ENCODE data around the gene VTI1A. TPM values are rescaled to one million over a fixed set of nuclear protein-coding genes. Genes with fewer than 3 reads are reported as not detected.

VTI1A gene
- polyA plus RNA-seq, 1 donor from 2014 or later: 28.7 TPM

DNA sequence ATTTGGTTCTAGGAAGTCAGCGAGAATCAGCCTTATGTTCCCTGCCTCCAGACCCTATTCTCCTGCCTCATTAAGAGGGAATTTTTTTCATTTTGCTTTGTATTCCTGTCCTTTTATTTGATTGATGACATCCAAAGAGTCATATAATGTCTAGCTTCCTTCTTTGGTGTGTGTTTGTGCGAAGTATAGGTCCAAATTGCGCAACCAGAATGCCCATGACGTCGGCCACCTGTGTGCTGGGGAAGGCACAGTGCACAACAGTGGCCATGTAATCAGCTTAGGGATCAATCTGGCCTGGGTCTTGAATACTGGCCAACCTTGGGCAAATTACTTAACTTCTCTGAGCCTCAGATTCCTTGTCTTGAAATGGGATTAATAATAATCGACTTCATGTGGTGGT is 206.2 kb downstream of the VTI1A start:
- no peaks in the 10 kb centered on the region for H4K20me1 ChIP-seq (ENCODE audit: insufficient read depth)
- H3K4me3 ChIP-seq (ENCODE audit: low read length): no peak overlapping the region
- no peak overlapping the region for H3K4me2 ChIP-seq (ENCODE audit: low read length)
- no peaks in the 10 kb centered on the region for H3F3A ChIP-seq (ENCODE audit: insufficient read depth, low read length, poor library complexity, severe bottlenecking)
- H3K9me2 ChIP-seq (ENCODE audit: insufficient read depth, low read length): no peaks in the 10 kb centered on the region
- H3K79me2 ChIP-seq (replicated peaks; ENCODE audit: insufficient read depth, low read length): no peaks in the 10 kb centered on the region
- no peak overlapping the region for H2AFZ ChIP-seq (ENCODE audit: low read depth, low read length)
- H3K9ac ChIP-seq (ENCODE audit: low read length): no peak overlapping the region
- H3K36me3 ChIP-seq (ENCODE audit: insufficient read depth, low read length): no peaks in the 10 kb centered on the region
- H3K27ac ChIP-seq (ENCODE audit: low read length): no peak overlapping the region
- no peaks in the 10 kb centered on the region for H3K9me3 ChIP-seq (ENCODE audit: low read length)
- H3K27me3 ChIP-seq (ENCODE audit: insufficient read depth, low read depth, low read length): no peaks in the 10 kb centered on the region
- TF ChIP-seq POLR2AphosphoS5 (IDR thresholded peaks at IDR 0.05): no peak
- TF ChIP-seq, protein P1, sequence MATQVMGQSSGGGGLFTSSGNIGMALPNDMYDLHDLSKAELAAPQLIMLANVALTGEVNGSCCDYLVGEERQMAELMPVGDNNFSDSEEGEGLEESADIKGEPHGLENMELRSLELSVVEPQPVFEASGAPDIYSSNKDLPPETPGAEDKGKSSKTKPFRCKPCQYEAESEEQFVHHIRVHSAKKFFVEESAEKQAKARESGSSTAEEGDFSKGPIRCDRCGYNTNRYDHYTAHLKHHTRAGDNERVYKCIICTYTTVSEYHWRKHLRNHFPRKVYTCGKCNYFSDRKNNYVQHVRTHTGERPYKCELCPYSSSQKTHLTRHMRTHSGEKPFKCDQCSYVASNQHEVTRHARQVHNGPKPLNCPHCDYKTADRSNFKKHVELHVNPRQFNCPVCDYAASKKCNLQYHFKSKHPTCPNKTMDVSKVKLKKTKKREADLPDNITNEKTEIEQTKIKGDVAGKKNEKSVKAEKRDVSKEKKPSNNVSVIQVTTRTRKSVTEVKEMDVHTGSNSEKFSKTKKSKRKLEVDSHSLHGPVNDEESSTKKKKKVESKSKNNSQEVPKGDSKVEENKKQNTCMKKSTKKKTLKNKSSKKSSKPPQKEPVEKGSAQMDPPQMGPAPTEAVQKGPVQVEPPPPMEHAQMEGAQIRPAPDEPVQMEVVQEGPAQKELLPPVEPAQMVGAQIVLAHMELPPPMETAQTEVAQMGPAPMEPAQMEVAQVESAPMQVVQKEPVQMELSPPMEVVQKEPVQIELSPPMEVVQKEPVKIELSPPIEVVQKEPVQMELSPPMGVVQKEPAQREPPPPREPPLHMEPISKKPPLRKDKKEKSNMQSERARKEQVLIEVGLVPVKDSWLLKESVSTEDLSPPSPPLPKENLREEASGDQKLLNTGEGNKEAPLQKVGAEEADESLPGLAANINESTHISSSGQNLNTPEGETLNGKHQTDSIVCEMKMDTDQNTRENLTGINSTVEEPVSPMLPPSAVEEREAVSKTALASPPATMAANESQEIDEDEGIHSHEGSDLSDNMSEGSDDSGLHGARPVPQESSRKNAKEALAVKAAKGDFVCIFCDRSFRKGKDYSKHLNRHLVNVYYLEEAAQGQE (IDR thresholded peaks at IDR 0.05; ENCODE audit: borderline replicate concordance): no peak
- TF ChIP-seq EZH2 (IDR thresholded peaks at IDR 0.05; ENCODE audit: borderline replicate concordance, insufficient read depth, low read length, poor library complexity, severe bottlenecking): no peak
- no peak for TF ChIP-seq TAF1 (IDR thresholded peaks at IDR 0.05; ENCODE audit: low read depth)
- no peak for TF ChIP-seq MXI1 (conservative IDR thresholded peaks at IDR 0.05; ENCODE audit: poor library complexity, severe bottlenecking)
- TF ChIP-seq, protein P2, sequence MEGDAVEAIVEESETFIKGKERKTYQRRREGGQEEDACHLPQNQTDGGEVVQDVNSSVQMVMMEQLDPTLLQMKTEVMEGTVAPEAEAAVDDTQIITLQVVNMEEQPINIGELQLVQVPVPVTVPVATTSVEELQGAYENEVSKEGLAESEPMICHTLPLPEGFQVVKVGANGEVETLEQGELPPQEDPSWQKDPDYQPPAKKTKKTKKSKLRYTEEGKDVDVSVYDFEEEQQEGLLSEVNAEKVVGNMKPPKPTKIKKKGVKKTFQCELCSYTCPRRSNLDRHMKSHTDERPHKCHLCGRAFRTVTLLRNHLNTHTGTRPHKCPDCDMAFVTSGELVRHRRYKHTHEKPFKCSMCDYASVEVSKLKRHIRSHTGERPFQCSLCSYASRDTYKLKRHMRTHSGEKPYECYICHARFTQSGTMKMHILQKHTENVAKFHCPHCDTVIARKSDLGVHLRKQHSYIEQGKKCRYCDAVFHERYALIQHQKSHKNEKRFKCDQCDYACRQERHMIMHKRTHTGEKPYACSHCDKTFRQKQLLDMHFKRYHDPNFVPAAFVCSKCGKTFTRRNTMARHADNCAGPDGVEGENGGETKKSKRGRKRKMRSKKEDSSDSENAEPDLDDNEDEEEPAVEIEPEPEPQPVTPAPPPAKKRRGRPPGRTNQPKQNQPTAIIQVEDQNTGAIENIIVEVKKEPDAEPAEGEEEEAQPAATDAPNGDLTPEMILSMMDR (IDR thresholded peaks at IDR 0.05; ENCODE audit: poor library complexity, severe bottlenecking): no peak
- TF ChIP-seq RAD21 (conservative IDR thresholded peaks at IDR 0.05): no peak
- TF ChIP-seq EP300 (conservative IDR thresholded peaks at IDR 0.05; ENCODE audit: poor library complexity, severe bottlenecking): no peak
- TF ChIP-seq SMC3 (conservative IDR thresholded peaks at IDR 0.05; ENCODE audit: poor library complexity): no peak

- no peaks in the 10 kb centered on the region for H3K79me2 ChIP-seq (replicated peaks; ENCODE audit: insufficient read depth, low read length)
- no peaks in the 10 kb centered on the region for H3F3A ChIP-seq (ENCODE audit: insufficient read depth, low read length, poor library complexity, severe bottlenecking)
- TF ChIP-seq, protein P2 (IDR thresholded peaks at IDR 0.05; ENCODE audit: poor library complexity, severe bottlenecking): no peak
- TF ChIP-seq POLR2AphosphoS5 (IDR thresholded peaks at IDR 0.05) (no peak), SMC3 (conservative IDR thresholded peaks at IDR 0.05; ENCODE audit: poor library complexity) (no peak)
- H4K20me1 ChIP-seq (ENCODE audit: insufficient read depth): no peaks in the 10 kb centered on the region
- no peak overlapping the region for H3K4me3 ChIP-seq (ENCODE audit: low read length)
- H3K9ac ChIP-seq (ENCODE audit: low read length): no peak overlapping the region
- H3K27me3 ChIP-seq (ENCODE audit: insufficient read depth, low read depth, low read length): no peaks in the 10 kb centered on the region
- H3K9me2 ChIP-seq (ENCODE audit: insufficient read depth, low read length): no peaks in the 10 kb centered on the region
- H3K36me3 ChIP-seq (ENCODE audit: insufficient read depth, low read length): no peaks in the 10 kb centered on the region
- H3K4me2 ChIP-seq (ENCODE audit: low read length): no peak overlapping the region
- no peak overlapping the region for H3K27ac ChIP-seq (ENCODE audit: low read length)
- no peak overlapping the region for H2AFZ ChIP-seq (ENCODE audit: low read depth, low read length)
- H3K9me3 ChIP-seq (ENCODE audit: low read length): no peaks in the 10 kb centered on the region
These were observed 206.8 kb downstream of the VTI1A start for GRCh38 chr10:112653851-112654250.
